ENCODE results near the gene LY6G5C.

The LY6G5C gene

DNA sequence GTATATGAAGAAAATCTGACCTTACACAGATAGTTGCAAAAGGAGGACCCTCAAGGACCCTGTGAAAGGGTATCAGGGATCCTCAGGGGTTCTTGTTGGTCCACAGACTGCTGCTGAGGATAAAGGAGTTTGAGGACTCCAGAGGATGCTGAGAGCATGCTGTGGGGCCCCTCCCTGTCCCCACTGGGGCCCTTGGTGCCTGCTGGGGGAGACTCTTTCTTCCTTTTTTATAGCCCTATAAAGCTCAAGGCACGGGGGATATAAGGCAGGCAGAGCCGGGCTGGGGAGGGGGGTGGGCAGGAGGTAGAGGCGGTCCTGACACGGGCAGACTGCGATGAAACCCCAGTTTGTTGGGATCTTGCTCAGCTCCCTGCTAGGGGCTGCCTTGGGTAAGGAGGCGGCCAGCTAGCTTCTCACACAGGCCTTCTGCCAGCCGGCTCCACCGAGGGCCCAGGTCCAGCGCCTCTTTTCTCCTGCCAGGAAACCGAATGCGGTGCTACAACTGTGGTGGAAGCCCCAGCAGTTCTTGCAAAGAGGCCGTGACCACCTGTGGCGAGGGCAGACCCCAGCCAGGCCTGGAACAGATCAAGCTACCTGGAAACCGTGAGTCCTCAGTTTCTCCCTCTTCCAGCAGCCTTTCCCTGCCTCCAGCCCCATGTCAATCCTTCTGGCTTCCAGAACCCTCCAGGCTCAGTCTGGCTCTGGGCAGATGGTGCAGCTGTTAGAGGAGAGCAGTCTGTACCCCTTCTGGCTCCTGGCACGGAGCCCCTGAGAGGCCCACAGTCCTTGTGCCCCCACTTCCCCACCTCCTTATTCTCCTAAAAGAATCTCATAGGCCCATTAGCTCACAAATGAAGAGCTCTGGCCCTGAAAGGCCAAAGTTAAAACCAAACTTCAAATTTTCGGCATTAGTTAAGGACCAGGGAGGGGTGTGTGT is 34.4 kb upstream of the LY6G5C start, which contains the start of gene LY6G6D:
TSS of gene LY6G6D (plus strand) at position 327 of the 937 bp plus-strand sequence. CDS start at position 335, 8 bp downstream.
- TF ChIP-seq ZNF384 (IDR thresholded peaks at IDR 0.05) (no peak), CTBP1 (IDR thresholded peaks at IDR 0.05; ENCODE audit: borderline replicate concordance) (no peak), NFRKB (IDR thresholded peaks at IDR 0.05) (no peak), ELF4 (IDR thresholded peaks at IDR 0.05) (no peak), BHLHE40 (IDR thresholded peaks at IDR 0.05; ENCODE audit: borderline replicate concordance) (no peak), SP1 (IDR thresholded peaks at IDR 0.05) (no peak), LEF1 (IDR thresholded peaks at IDR 0.05; ENCODE audit: borderline replicate concordance) (no peak), TARDBP (IDR thresholded peaks at IDR 0.05) (no peak), FOXA1 (IDR thresholded peaks at IDR 0.05) (no peak), FOXK2 (IDR thresholded peaks at IDR 0.05) (no peak), L3MBTL2 (conservative IDR thresholded peaks at IDR 0.05) (no peak), HDGF (IDR thresholded peaks at IDR 0.05; ENCODE audit: borderline replicate concordance) (no peak), SUZ12 (IDR thresholded peaks at IDR 0.05) (no peak), ARNT (IDR thresholded peaks at IDR 0.05) (no peak), FOXM1 (IDR thresholded peaks at IDR 0.05; ENCODE audit: borderline replicate concordance) (no peak)
- TF ChIP-seq, protein P1, sequence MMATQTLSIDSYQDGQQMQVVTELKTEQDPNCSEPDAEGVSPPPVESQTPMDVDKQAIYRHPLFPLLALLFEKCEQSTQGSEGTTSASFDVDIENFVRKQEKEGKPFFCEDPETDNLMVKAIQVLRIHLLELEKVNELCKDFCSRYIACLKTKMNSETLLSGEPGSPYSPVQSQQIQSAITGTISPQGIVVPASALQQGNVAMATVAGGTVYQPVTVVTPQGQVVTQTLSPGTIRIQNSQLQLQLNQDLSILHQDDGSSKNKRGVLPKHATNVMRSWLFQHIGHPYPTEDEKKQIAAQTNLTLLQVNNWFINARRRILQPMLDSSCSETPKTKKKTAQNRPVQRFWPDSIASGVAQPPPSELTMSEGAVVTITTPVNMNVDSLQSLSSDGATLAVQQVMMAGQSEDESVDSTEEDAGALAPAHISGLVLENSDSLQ (IDR thresholded peaks at IDR 0.05), result no peak
- ChIA-PET POLR2A (interaction anchor here (0.9 to 5.2 kb wide), 7 partner anchors 8 to 112 kb away, joined by 3 to 43 read pairs (median 3); partner anchors contain the start of genes ABHD16A, HSPA1B, LY6G6F and MPIG6B), CTCF (interaction anchor here (2.2 kb wide), 1 partner anchor 15 kb away, joined by 13 read pairs; the partner anchor contains the start of gene DDAH2)
- no peak for DNase-seq (ENCODE audit: extremely low spot score)

DNA sequence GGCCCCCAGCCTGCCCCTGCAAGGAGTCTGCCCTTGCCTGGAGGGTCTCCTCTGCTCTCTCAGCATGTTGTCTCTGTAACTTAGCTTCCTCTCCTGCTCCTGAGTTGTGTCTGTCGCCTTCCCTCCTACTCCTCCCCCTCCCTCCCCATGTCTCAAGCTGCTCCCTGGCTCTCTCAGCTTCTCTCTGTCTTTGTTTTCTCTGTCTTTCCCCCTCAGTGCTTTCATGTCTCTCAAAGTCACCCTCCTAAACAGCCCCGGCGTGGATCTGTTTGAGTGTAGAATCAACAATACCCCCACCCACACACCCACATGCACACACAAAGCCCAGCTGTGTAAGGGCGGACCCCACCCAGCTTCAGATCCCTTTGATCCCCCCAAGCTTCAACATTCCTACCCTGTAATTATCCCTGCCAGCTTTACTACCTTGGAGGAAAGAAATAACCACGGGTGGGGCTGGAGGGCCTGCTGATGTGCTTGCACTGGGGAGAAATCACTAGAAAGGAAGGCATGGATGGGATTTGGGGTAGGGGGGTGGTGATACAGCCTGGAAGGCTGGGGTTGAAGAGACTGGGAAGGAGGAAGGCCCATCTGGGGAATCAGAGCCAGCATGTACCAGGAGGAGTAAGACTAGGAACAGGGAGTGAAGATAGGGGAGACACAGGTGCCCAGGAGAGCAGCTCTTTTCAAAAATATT is 33.3 kb upstream of the LY6G5C start:
- POLR2A ChIA-PET, result interaction anchor here (0.8 to 5.2 kb wide), 12 partner anchors 8 to 133 kb away, joined by 3 to 43 read pairs (median 4); partner anchors contain the start of genes ABHD16A, GPANK1, HSPA1B and LY6G6F
- TF ChIP-seq LEF1 (IDR thresholded peaks at IDR 0.05; ENCODE audit: borderline replicate concordance), result no peak
- TF ChIP-seq L3MBTL2 (conservative IDR thresholded peaks at IDR 0.05), result no peak
- no peak for TF ChIP-seq HDGF (IDR thresholded peaks at IDR 0.05; ENCODE audit: borderline replicate concordance)
- no peak for TF ChIP-seq ELF4 (IDR thresholded peaks at IDR 0.05)
- no peak for TF ChIP-seq SUZ12 (IDR thresholded peaks at IDR 0.05)
- no peak for TF ChIP-seq NFRKB (IDR thresholded peaks at IDR 0.05)
- TF ChIP-seq BHLHE40 (IDR thresholded peaks at IDR 0.05; ENCODE audit: borderline replicate concordance), result no peak
- no peak for TF ChIP-seq SP1 (IDR thresholded peaks at IDR 0.05)
- TF ChIP-seq CTBP1 (IDR thresholded peaks at IDR 0.05; ENCODE audit: borderline replicate concordance), result no peak
- no peak for TF ChIP-seq FOXM1 (IDR thresholded peaks at IDR 0.05; ENCODE audit: borderline replicate concordance)
- no peak for TF ChIP-seq ZNF384 (IDR thresholded peaks at IDR 0.05)
- TF ChIP-seq FOXK2 (IDR thresholded peaks at IDR 0.05), result no peak
- TF ChIP-seq ARNT (IDR thresholded peaks at IDR 0.05), result no peak
- TF ChIP-seq, protein P1 (IDR thresholded peaks at IDR 0.05), result no peak
- CTCF ChIA-PET, result interaction anchor here (0.6 to 2.2 kb wide), 3 partner anchors 16 to 56 kb away, joined by 4 to 13 read pairs (median 8); partner anchors contain the start of gene DDAH2
- DNase-seq (ENCODE audit: extremely low spot score), result no peak

DNA sequence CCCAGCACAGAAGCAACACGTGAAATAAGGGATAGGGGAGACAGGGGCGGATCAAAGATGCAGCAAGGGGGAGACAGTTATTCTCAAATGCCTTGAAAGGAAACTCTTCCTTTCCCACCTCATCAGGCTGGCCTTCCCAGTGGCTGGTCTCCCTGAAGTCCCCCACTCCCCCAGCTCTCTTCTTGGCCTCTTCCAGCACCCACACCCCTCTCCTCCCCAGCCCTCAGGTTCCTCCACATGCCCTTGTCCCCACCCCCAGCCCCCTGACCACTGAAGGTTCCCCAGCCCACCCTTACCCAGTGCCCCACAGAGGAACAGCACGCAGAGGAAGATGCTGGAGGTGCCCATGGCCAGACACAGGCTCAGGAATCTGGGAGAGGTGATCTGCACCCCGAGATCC is 32.6 kb upstream of the LY6G5C start:
- ChIA-PET CTCF (interaction anchor here (0.6 to 2.2 kb wide), 3 partner anchors 16 to 56 kb away, joined by 4 to 13 read pairs (median 8); partner anchors contain the start of gene DDAH2), POLR2A (interaction anchor here (0.8 to 5.2 kb wide), 9 partner anchors 10 to 133 kb away, joined by 3 to 43 read pairs (median 4); partner anchors contain the start of genes ABHD16A, GPANK1, MPIG6B and MSH5)
- DNase-seq (ENCODE audit: extremely low spot score), result no peak
- TF ChIP-seq SUZ12 (IDR thresholded peaks at IDR 0.05) (no peak), ELF4 (IDR thresholded peaks at IDR 0.05) (no peak)

DNA sequence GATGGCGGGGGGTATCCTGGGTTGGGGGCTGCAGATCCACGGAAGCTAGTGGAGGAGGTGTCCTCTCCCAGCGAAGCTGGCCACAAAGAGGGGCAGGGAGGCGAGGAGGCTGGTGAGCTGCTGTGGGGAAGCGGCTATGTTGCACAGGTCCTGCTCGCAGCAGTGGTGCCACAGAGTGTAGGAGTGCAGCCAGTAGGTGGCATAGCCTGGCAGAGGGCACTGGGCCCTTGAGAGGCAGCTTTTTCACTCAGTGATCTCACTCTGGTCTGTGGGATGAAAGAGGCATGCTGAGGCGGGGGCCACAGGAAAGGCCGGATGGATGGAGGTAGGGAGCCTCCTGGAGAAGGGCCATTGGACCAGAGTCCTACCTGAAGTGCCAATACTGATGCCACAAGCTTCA is 31.4 kb upstream of the LY6G5C start:
- ChIA-PET POLR2A (interaction anchor here (1.3 to 5.2 kb wide), 2 partner anchors 9 to 27 kb away, joined by 6 to 43 read pairs; partner anchors contain the start of genes ABHD16A and MSH5), CTCF (no interaction called here)

More for the DNA sequence above, 31.4 kb upstream of the LY6G5C start:
- no peak for TF ChIP-seq BHLHE40 (IDR thresholded peaks at IDR 0.05; ENCODE audit: borderline replicate concordance)
- no peak for TF ChIP-seq SP1 (IDR thresholded peaks at IDR 0.05)
- no peak for TF ChIP-seq ARNT (IDR thresholded peaks at IDR 0.05)
- no peak for TF ChIP-seq NFRKB (IDR thresholded peaks at IDR 0.05)
- TF ChIP-seq CTBP1 (IDR thresholded peaks at IDR 0.05; ENCODE audit: borderline replicate concordance), result no peak
- no peak for TF ChIP-seq HDGF (IDR thresholded peaks at IDR 0.05; ENCODE audit: borderline replicate concordance)
- TF ChIP-seq TARDBP (IDR thresholded peaks at IDR 0.05), result no peak
- no peak for TF ChIP-seq SUZ12 (IDR thresholded peaks at IDR 0.05)
- TF ChIP-seq L3MBTL2 (conservative IDR thresholded peaks at IDR 0.05), result no peak
- no peak for TF ChIP-seq ZNF384 (IDR thresholded peaks at IDR 0.05)
- TF ChIP-seq FOXA1 (IDR thresholded peaks at IDR 0.05), result no peak
- TF ChIP-seq, protein P1 (IDR thresholded peaks at IDR 0.05), result no peak
- TF ChIP-seq ELF4 (IDR thresholded peaks at IDR 0.05), result no peak
- no peak for TF ChIP-seq LEF1 (IDR thresholded peaks at IDR 0.05; ENCODE audit: borderline replicate concordance)
- TF ChIP-seq FOXM1 (IDR thresholded peaks at IDR 0.05; ENCODE audit: borderline replicate concordance), result no peak
- DNase-seq (ENCODE audit: extremely low spot score), result no peak

Data from HEK293T (cell line).